HG02938 (cell line): ENCODE results near the gene P4HA3.

ENCODE experiments used
- ATAC-seq: cut with Tn5 transposase; IDR thresholded peaks from one replicate; pipeline ENCODE4 v1.9.1; 2021; ENCODE audit warnings: mild to moderate bottlenecking, moderate library complexity; ENCODE audit not compliant: unreplicated experiment

P4HA3 gene

DNA sequence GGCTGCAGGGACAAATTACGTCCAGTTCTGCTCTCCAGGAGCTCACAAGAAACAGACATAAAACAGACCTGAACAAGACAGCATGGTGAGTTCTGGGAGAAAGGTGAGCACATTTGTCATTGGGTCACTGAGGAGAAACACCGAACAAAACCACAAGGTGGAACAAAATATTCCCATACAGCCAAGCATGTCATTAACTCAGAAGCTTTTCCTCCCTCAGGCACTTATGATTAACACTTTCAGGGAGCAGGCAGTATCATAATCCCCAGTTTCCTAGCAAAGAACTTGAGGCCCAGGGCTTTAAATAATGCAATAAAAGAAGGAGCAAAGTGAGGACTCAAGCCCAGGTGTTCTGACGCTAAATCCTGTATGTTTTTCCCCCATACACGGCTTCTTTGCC is 43.0 kb downstream of the P4HA3 start:
- ATAC-seq: no peak

DNA sequence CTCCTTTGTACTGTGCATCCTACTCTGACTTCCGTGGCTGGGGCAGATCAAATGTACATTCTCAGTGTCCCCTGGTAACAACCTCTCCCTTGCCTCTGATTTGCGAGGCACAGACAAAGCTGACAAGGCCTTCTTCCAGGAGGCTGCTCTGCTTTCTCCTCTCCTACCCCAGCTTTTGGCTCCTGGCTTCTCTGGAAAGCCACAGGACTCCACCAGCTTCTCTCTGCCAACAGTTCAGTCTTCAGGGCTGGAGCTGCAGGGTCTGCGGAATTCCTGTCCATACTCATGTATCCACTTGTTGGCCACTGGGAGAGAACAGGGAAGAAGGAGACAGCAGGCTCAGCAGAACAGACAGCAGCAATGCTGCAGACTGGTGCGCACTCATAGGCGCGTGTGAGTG is 44.4 kb downstream of the P4HA3 start:
- ATAC-seq: no peak

DNA sequence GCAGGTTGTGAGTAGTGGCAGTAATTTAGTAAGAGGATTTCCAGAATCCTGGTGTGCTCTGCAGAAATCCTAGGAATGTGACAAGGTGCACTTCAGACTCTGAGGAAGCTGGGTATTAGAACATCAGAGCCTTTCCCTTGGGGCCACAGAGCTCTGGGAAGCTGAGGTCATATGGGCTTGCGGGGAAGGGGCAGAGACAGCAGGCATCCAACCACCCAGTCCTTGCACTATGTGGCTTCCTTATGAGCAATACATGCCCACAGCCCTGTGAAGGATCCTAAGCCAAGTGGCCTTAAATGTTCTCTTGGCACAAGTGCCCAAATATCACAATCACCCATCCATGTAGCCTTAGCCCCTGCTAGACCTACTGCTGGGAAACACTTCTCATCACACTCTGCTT is 46.2 kb downstream of the P4HA3 start:
- no peak for ATAC-seq

DNA sequence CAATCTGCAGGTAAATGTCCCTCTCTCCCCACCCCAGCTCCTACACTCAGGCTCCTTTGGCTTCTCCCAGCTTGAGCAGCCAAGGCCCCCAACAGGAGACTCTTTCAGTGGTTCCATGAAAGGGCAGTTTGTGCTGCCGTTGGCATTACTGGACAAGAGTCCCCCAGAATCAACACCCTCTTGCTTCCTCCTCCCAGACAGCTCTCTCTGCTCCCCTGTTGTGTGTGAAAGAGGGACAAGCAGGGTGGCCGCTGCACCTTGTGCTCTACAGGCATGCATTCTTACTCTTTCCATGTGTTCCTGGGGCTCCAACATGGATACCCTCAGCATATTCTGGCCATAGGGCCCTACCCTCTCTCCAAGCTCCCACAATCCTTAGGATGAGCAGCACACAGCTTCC is 48.7 kb downstream of the P4HA3 start:
- ATAC-seq: no peak

DNA sequence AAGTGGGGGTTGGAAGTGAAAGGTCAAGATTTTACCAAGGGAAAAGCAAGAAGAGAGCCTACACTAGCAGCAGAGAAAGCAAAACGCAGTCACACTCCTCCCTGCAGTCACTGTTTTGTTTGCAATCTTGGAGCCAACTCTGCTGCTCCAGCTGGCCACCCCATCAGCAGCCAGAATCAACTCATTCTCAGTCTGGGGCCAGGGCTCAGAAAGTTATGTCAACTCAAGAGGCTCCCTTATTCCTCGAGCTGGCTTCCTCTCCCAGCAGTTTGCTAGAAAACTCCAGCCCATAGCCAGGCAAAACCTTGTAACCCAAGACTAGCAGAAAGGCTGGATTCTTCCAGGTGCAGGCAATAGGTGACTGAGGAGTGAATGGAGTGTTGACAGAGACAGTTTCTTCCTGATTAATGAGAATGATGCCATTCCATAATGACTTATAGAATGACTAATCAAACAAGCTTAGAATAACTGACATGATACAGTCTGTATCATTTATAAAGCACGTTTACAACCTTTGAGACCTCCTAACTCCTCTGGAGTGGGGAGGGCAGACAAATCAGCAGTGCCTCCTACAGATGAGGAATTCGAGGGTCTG is 53.4 kb downstream of the P4HA3 start:
- no peak for ATAC-seq

DNA sequence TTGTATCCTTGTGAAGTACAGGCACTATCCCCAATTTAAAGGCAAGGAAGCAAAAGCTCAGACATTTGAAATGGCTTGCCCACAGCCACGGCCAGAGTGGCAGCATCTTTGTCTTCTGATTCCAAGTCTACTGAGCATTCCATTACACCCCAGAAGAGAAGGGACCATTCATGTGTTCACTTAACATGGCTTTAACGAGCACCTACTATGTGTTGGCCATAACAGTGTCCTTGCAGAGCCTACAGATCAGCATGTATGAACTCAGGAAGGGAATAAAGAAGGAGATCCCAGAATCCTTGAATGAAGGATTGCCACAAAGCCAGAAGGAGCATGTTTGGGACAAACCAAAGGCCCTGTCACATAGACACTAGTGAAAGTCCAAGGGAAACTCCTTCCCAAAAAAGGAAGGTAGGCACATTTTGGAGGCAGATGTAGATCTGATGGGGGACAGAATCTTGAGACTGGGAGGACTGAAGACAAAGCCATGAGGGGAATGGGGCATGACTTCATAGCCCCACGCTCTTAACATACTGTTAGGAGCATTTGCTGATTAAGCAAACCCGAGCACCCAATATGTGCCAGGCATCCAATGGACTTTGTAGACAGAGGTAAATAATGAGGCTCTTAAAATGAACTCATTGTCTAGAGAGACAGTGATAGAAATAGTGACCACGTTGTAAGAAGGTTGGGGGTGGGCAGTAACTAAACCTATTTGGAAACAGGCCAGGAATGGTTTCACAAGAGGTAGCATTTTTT is 54.9 kb downstream of the P4HA3 start:
- no peak for ATAC-seq

DNA sequence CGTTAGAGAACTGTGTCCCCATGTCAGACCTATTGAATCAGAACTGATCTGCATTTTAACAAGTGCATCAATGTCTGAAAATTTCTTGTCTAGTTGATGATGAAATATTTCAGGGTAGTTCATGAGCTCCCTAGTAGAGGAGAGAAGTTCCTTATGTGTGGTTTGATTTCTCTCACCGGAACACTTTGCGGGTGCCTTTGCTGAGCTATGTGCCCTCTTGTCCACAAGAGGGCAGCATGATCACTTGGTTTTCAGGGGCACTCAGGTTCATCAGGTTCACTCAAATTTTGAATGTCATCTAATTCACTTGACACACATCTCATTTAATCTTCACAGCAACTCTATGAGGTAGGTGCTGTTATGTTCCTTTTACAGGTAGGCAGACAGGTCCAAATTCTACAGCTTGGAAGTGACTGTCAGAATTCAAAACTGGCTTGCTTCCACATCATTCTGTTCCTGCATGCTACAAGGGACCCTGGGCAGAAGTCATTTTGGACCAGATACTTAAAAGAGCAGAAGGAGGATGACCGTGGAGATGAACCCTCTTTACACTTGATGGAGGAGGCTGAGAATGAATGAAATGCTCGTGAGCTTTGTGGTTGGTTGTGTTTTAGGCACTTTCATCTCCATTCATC is 55.6 kb downstream of the P4HA3 start:
- no peak for ATAC-seq

DNA sequence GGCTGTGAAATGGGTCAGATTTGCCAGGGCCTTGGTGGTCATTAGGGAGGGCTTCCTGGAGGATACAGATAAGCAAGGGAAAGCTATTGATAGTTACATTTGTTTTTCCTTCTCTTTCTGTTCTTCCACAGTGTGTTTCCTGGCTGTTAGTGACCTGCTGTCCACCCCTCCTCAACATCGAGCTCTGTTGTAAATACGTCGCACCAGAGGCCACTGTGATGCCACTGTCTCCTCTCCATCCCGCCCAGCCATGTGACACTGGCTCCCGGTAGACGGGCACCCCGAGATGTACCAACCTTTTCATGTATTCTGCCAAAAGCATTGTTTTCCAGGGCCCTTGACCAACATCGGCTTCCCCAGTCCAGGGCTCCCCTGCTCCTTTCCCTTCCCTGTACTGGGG is 58.1 kb downstream of the P4HA3 start:
- no peak for ATAC-seq

DNA sequence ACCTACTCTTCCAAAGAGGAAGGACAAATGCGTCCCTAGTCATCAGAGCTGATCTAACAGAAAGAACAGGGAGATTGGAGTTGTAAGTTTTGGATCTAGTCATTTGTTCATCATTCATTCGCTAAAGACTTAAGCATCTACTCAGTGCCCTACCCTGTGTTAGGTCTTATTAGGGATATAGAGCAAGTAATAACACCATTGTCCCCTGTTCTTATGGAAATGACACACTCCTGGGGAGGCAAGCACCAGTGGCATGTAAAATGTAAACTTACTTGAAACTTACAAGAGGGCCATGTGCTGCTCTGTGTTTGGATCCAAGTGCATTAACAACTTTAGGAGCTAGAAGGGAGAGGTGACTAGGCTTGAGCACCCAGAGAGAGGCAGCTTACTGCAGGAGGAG is 61.9 kb downstream of the P4HA3 start:
- ATAC-seq: no peak

DNA sequence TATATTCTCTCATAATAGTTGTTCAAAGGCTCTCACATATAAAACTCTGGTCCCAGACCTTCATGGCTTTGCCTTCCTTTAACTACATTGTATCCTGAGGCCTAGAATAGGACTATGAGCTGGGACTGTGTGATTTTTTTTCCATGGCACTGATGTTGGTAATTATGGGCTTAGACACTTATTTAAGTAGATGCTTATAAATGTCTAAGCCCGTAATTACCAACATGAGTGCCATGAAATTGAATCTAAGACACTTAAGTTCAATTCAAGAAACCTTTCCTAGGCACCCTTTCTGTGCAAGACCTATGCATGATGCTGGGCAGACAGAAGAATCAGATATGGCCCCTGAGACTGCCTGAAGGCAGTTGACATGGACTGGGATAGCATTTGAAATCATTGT is 63.0 kb downstream of the P4HA3 start:
- no peak for ATAC-seq

DNA sequence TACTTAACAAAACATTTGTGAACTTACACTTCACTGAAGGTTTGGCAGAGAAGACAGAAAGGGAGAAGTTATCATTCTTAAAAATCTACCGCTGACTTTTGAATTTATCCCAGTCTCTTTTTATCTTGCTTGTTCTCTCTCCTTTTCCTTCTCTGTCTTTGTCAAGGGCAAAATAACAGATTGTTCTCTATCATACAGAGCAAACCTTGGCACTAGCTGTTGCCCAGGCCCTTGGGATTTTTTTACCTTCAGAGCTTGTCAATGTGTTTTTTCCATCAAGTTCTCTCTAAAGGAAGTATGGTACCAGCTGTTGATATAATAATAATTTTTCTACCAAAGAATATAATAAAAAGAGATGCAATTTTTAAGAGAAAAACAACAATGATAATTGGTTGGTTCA is 73.2 kb downstream of the P4HA3 start:
- ATAC-seq: no peak

DNA sequence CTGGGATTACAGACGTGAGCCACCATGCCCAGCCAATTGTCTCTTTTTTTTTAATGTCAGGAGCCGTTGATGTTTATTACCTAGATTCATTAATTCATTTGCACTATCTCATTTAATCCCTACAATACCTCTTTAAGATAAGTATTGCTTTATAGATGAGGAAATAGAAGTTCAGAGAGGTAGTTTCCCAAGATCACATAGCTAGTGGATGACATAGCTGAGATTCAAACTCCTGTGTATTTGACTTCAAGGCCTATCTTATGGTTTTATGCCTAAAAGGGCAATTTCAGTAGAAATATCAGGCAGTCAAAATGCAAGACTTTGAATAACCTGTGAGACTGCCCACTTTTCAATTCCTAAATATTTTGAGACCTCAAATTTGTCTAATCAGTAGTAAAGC is 73.9 kb downstream of the P4HA3 start:
- ATAC-seq: no peak

DNA sequence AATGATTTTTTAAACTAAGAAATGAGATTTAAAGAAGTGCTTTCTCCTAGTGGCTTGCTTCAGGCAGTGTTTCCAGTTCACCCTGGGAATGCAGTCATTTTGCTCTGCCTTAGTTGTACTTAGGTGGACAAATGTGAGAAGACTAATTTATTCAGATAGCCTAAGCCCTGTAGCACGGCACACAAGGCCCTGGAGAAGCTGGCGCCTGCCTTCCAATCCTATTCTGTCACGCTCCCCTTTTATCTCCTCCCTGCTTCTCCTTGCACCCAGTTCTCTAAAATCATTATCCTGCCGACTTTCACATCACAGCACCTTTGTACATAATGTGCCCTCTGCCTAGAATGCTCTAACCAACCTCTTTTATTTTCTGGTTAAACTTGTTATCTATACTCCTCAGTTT is 76.3 kb downstream of the P4HA3 start:
- no peak for ATAC-seq

DNA sequence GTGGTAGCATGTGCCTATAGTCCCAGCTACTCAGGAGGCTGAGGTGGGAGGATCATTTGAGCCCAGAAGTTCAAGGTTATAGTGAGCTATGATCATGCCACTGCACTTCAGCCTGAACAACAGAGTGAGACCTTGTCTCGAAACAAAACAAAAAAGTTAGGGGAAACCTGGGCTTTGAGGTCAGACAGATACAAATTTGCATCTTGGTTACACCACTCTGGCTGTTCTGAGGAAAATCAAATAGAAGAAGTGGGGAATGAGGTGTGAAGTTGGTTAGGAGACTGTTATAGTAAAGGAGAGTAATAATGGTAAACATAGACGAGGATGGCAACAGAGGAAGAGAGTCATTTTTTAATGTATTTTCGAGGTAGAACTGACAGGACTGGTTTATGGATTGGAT is 77.8 kb downstream of the P4HA3 start:
- no peak for ATAC-seq

DNA sequence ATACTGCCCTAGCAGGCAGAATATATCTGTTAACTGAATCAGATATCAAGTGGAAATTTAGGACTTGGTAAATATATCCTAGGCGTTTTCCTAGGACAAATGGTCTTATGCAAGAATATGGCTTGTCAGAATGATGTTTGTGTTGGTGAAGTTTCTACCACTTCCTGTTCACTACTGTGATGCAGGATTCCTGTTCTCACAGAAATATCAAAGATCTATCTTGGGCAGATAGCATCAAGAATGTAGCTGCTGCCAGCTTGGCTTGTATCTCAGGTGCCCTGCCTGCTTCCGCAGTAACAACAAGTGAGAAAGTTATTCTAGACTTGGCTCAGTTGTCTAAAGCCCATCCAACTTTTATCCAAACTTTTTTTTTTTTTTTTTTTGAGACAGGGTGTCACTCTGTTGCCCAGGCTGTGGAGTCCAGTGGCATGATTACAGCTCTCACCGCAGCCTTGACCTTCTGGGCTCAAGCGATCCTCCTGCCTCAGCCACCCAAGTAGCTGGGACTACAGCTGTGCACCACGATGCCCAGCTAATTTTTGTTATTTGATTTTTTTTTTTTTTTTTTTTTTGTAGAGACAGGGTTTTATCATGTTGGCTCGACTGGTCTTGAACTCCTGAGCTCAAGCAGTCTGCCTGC is 79.0 kb downstream of the P4HA3 start:
- no peak for ATAC-seq

DNA sequence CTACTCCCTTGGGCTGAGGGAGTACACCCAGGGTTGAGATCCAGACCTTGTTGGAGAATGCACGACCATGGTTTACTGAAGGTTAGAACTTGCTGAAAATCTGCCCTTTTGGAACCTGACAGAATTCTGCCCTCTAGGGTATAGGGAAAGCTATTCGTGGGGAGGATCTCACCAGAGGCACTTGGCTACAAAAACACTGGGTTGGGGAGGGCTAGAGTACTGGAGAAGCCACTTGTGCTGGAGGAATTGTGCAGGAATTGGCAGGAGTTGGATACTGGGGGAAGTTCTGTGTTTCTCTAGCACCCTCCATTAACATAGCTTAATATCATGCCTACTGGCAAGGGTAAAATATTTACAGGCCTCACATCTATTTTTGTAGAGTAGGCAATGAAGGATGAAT is 84.5 kb downstream of the P4HA3 start:
- ATAC-seq: no peak

DNA sequence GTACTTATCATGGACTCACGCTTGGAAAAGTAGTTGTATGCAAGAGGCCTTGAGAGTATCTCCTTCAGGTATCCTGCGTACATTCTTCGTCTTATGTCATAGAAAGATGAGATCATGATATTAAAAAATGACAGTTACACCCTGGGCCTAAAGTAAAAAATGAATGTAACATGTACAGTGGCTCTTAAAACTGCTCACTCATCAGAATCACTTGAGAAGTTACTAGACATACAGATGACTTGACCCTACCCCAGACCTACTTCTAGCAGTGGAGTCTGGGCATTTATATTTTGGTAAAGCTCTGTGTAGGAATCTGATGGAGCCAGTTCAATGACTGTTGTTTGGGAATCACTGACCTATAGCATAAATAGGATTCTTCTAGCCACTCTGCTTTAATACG is 85.9 kb downstream of the P4HA3 start:
- ATAC-seq: no peak

DNA sequence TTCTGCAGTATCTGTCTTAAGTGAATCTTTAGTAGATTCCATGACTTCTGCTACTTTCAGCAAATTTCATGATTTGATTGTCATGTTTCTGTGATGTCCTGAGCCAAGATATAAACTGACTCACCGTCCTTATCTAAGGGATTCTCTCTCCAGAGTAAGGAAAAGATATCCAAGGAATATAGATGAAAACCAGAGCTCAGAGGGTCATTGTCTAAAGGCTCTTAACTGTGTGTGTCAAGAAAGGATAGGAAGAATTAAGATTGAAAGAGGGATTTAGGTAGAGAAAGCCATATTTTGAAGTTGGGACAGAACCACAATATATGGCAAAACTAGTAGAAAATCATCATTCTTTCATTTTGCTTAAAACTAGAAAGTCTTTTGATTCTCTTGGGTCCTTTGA is 89.6 kb downstream of the P4HA3 start:
- no peak for ATAC-seq

DNA sequence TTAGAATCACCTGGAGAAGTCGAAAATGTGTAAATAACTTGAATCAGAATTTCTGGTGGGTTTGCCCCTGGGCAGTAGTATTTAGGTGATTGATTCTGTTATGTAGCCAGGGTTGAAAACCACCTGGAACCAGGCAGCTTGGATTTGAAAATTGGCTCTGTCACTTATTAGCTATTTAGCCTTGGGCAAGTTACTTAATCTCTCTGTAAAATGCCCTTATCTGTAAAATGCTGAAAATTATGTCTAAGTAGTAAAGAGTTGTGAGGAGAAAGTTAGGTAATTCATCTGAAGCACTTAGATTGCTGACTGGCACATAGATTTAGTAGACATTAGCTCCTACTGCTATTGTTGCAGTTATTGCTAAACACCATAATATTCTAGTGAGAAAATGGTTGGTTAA is 91.1 kb downstream of the P4HA3 start:
- ATAC-seq: no peak
